Tibial artery (tissue), 4 donors: ENCODE data around the gene FOLR3.
"Not testable (repeated sequence)": the region's sequence is repeated elsewhere in the genome, so short reads cannot be mapped to it uniquely, and the experiment has no call there.

Experiments used
- DNase-seq, 2 donors: peaks; one replicate each; pipeline ENCODE4 v3.0.0-alpha.2; 2019
- H3K27ac ChIP-seq, 2 donors: fragments of 200-600 bp; sonication (generic) in 1 of 2; 1 replicate in 1 of 2; 2 replicates in 1 of 2; pipeline ENCODE4 v1.5.1; 2018 to 2019; ENCODE audit warnings: mild to moderate bottlenecking in 1 of 2
- H3K27me3 ChIP-seq, 2 donors: fragments of 200-600 bp; sonication (generic) in 1 of 2; one replicate each; pipeline versions ENCODE4 v1.5.1 to v1.6.0; 2016 to 2019
- H3K36me3 ChIP-seq, 3 donors: fragments of 200-600 bp; sonication (generic) in 2 of 3; one replicate each; pipeline ENCODE4 v1.5.1; 2016 to 2019; ENCODE audit warnings: mild to moderate bottlenecking in 2 of 3
- H3K4me1 ChIP-seq, 4 donors: fragments of 200-600 bp; sonication (generic) in 2 of 4; 1 replicate in 3 of 4; 2 replicates in 1 of 4; pipeline ENCODE4 v1.5.1; 2016 to 2019
- H3K4me3 ChIP-seq, 2 donors: fragments of 200-600 bp; sonication (generic) in 1 of 2; 1 replicate in 1 of 2; 2 replicates in 1 of 2; pipeline ENCODE4 v1.5.1; 2018 to 2019; ENCODE audit warnings: mild to moderate bottlenecking in 2 of 2
- H3K9me3 ChIP-seq, 3 donors: fragments of 200-600 bp; sonication (generic) in 1 of 3; one replicate each; pipeline ENCODE4 v1.5.1; 2016 to 2019
- CTCF ChIP-seq, 2 experiments: fragments of 200-600 bp in 1 of 2; fragments of 450-650 bp in 1 of 2; IDR thresholded peaks; one replicate each; pipeline ENCODE4 v1.5.1; 2017 to 2019; ENCODE audit warnings: antibody characterized with exemption in 2 of 2, mild to moderate bottlenecking in 1 of 2, moderate library complexity in 1 of 2
- intact Hi-C: fragments of 100-400 bp; cut with DNase I; formaldehyde crosslinking; loops from one replicate; pipeline ENCODE4 v1.15.0; 2023; ENCODE audit warnings: low total_unique reads

FOLR3 gene

GRCh38 chr11:72141066-72141465 is 5.5 kb downstream of the FOLR3 start:
- intact Hi-C loops: loop anchor here (10.0 kb wide), 1 partner anchor 116 kb away; no protein-coding TSS in a partner anchor

GRCh38 chr11:72142086-72142485 is 6.6 kb downstream of the FOLR3 start:
- DNase-seq, H3K4me1 ChIP-seq: not testable (repeated sequence)
- intact Hi-C loops: loop anchor here (10.0 kb wide), 1 partner anchor 117 kb away; no protein-coding TSS in a partner anchor

More at GRCh38 chr11:72141066-72141465, 5.5 kb downstream of the FOLR3 start:
- H3K4me3 ChIP-seq: no peak overlapping the region
- no peaks in the 10 kb centered on the region for H3K4me1 ChIP-seq
- DNase-seq: no peak
- no peaks in the 10 kb centered on the region for H3K9me3 ChIP-seq
- no peaks in the 10 kb centered on the region for H3K36me3 ChIP-seq
- no peak for TF ChIP-seq CTCF (IDR thresholded peaks at IDR 0.05)
- no peak overlapping the region for H3K27ac ChIP-seq
- H3K27me3 ChIP-seq: no peaks in the 10 kb centered on the region

GRCh38 chr11:72142543-72142942 is 7.0 kb downstream of the FOLR3 start:
- H3K9me3 ChIP-seq, H3K27ac ChIP-seq, DNase-seq, H3K4me3 ChIP-seq, H3K27me3 ChIP-seq, H3K4me1 ChIP-seq, H3K36me3 ChIP-seq: not testable (repeated sequence)
- intact Hi-C loops: loop anchor here (10.0 kb wide), 1 partner anchor 118 kb away; no protein-coding TSS in a partner anchor

More at GRCh38 chr11:72142086-72142485, 6.6 kb downstream of the FOLR3 start:
- H3K36me3 ChIP-seq, H3K27ac ChIP-seq, H3K9me3 ChIP-seq, H3K4me3 ChIP-seq, H3K27me3 ChIP-seq: not testable (repeated sequence)

- Histone ChIP-seq H3K36me3 (no peaks in the 10 kb centered on the region), H3K4me1 (no peaks in the 10 kb centered on the region), H3K27me3 (no peaks in the 10 kb centered on the region), H3K27ac (no peak overlapping the region), H3K9me3 (no peaks in the 10 kb centered on the region), H3K4me3 (no peak overlapping the region)
- DNase-seq: no peak
- TF ChIP-seq CTCF (IDR thresholded peaks at IDR 0.05): no peak
- intact Hi-C loops: loop anchor here (10.0 kb wide), 1 partner anchor 120 kb away; no protein-coding TSS in a partner anchor
These were observed 9.5 kb downstream of the FOLR3 start for GRCh38 chr11:72144807-72145565.

GRCh38 chr11:72146625-72147024 is 11.1 kb downstream of the FOLR3 start:
- no peaks in the 10 kb centered on the region for H3K4me1 ChIP-seq
- no peaks in the 10 kb centered on the region for H3K27me3 ChIP-seq
- no peaks in the 10 kb centered on the region for H3K36me3 ChIP-seq
- H3K4me3 ChIP-seq: no peak overlapping the region
- intact Hi-C loops: loop anchor here (10.0 kb wide), 1 partner anchor 122 kb away; no protein-coding TSS in a partner anchor
- no peak overlapping the region for H3K27ac ChIP-seq
- TF ChIP-seq CTCF (IDR thresholded peaks at IDR 0.05): no peak
- DNase-seq: no peak
- no peaks in the 10 kb centered on the region for H3K9me3 ChIP-seq

- H3K36me3 ChIP-seq: no peaks in the 10 kb centered on the region
- H3K4me1 ChIP-seq: no peaks in the 10 kb centered on the region
- no peak overlapping the region for H3K27ac ChIP-seq
- DNase-seq: no peak
- peaks cover 0 to 4% of the 10 kb centered on the region in 2 donors for H3K27me3 ChIP-seq
- no peak overlapping the region for H3K4me3 ChIP-seq
- H3K9me3 ChIP-seq: no peaks in the 10 kb centered on the region
- intact Hi-C loops: no loop called here
- no peak for TF ChIP-seq CTCF (IDR thresholded peaks at IDR 0.05)
These were observed 15.4 kb downstream of the FOLR3 start for GRCh38 chr11:72150882-72151281.

- H3K27me3 ChIP-seq: peaks cover 0 to 10% of the 10 kb centered on the region in 2 donors
- H3K4me1 ChIP-seq, H3K4me3 ChIP-seq, H3K36me3 ChIP-seq, DNase-seq, H3K9me3 ChIP-seq, H3K27ac ChIP-seq, intact Hi-C loops: not testable (repeated sequence)
These were observed 18.3 kb downstream of the FOLR3 start for GRCh38 chr11:72153874-72154273.
